ENCODE measurements around the gene MGAT4A. TPM values are rescaled to one million over a fixed set of nuclear protein-coding genes. Genes with fewer than 3 reads are reported as not detected.

The MGAT4A gene
- total RNA-seq, 1 experiment from 2014 or later: 23.0 TPM

- DNase-seq: no peak
- Mint-ChIP-seq H3K27ac (ENCODE audit: unreplicated experiment) (no peak overlapping the region), H3K4me3 (ENCODE audit: low read depth, unreplicated experiment) (no peak overlapping the region), H3K9me3 (ENCODE audit: low read depth, unreplicated experiment) (no peaks in the 10 kb centered on the region), H3K4me1 (ENCODE audit: low read depth, unreplicated experiment) (no peaks in the 10 kb centered on the region), H3K36me3 (ENCODE audit: insufficient read depth, unreplicated experiment) (no peaks in the 10 kb centered on the region), H3K27me3 (ENCODE audit: unreplicated experiment) (no peaks in the 10 kb centered on the region)
- intact Hi-C loops (cut with micrococcal nuclease; ENCODE audit: unreplicated experiment): no loop called here
- TF ChIP-seq CTCF (IDR thresholded peaks at IDR 0.05; ENCODE audit: unreplicated experiment): no peak
- CTCF ChIA-PET: no interaction called here
- no TSS peak for BruUV-seq (replicated peaks)
Observed at GRCh38 chr2:98583816-98584618, 146.9 kb downstream of the MGAT4A start.

GRCh38 chr2:98583276-98583675 lies 147.7 kb downstream of the MGAT4A start:
- Mint-ChIP-seq H3K27me3 (ENCODE audit: unreplicated experiment) (no peaks in the 10 kb centered on the region), H3K9me3 (ENCODE audit: low read depth, unreplicated experiment) (no peaks in the 10 kb centered on the region), H3K4me3 (ENCODE audit: low read depth, unreplicated experiment) (no peak overlapping the region), H3K36me3 (ENCODE audit: insufficient read depth, unreplicated experiment) (peaks cover under 1% of the 10 kb centered on the region), H3K4me1 (ENCODE audit: low read depth, unreplicated experiment) (no peaks in the 10 kb centered on the region), H3K27ac (ENCODE audit: unreplicated experiment) (no peak overlapping the region)
- no peak for TF ChIP-seq CTCF (IDR thresholded peaks at IDR 0.05; ENCODE audit: unreplicated experiment)
- no TSS peak for BruUV-seq (replicated peaks)
- CTCF ChIA-PET: no interaction called here
- intact Hi-C loops (cut with micrococcal nuclease; ENCODE audit: unreplicated experiment): no loop called here
- no peak for DNase-seq

GRCh38 chr2:98582523-98582922 lies 148.4 kb downstream of the MGAT4A start:
- Mint-ChIP-seq H3K27ac (ENCODE audit: unreplicated experiment) (no peak overlapping the region), H3K36me3 (ENCODE audit: insufficient read depth, unreplicated experiment) (peaks cover 6% of the 10 kb centered on the region), H3K4me3 (ENCODE audit: low read depth, unreplicated experiment) (no peak overlapping the region), H3K4me1 (ENCODE audit: low read depth, unreplicated experiment) (no peaks in the 10 kb centered on the region), H3K27me3 (ENCODE audit: unreplicated experiment) (no peaks in the 10 kb centered on the region), H3K9me3 (ENCODE audit: low read depth, unreplicated experiment) (no peaks in the 10 kb centered on the region)
- TF ChIP-seq CTCF (IDR thresholded peaks at IDR 0.05; ENCODE audit: unreplicated experiment): no peak
- intact Hi-C loops (cut with micrococcal nuclease; ENCODE audit: unreplicated experiment): no loop called here
- DNase-seq: no peak
- BruUV-seq (replicated peaks): no TSS peak
- CTCF ChIA-PET: no interaction called here

GRCh38 chr2:98580656-98581284 lies 150.2 kb downstream of the MGAT4A start:
- H3K27ac Mint-ChIP-seq (ENCODE audit: unreplicated experiment): no peak overlapping the region
- no TSS peak for BruUV-seq (replicated peaks)
- no peak for DNase-seq
- CTCF ChIA-PET: no interaction called here
- H3K9me3 Mint-ChIP-seq (ENCODE audit: low read depth, unreplicated experiment): no peaks in the 10 kb centered on the region
- TF ChIP-seq CTCF (IDR thresholded peaks at IDR 0.05; ENCODE audit: unreplicated experiment): no peak
- H3K27me3 Mint-ChIP-seq (ENCODE audit: unreplicated experiment): no peaks in the 10 kb centered on the region
- intact Hi-C loops (cut with micrococcal nuclease; ENCODE audit: unreplicated experiment): no loop called here
- H3K4me1 Mint-ChIP-seq (ENCODE audit: low read depth, unreplicated experiment): no peaks in the 10 kb centered on the region
- no peak overlapping the region for H3K4me3 Mint-ChIP-seq (ENCODE audit: low read depth, unreplicated experiment)
- H3K36me3 Mint-ChIP-seq (ENCODE audit: insufficient read depth, unreplicated experiment): peaks cover 6% of the 10 kb centered on the region

Data from Calu3 (cell line).